GM12875 (cell line): ENCODE measurements around the gene SOAT1.

Experiments used
- H3K4me3 ChIP-seq: one replicate; pipeline ENCODE4 v1.5.1; 2011; ENCODE audit warnings: low read depth, low read length, control low read depth
- CTCF ChIP-seq: IDR thresholded peaks from 2 replicates; pipeline ENCODE4 v1.5.1; 2011; ENCODE audit warnings: low read depth, mild to moderate bottlenecking, control low read depth, inconsistent platforms, low read length, moderate library complexity, borderline replicate concordance; ENCODE audit not compliant: insufficient read depth

SOAT1 gene

GRCh38 chr1:179295164-179295755, 1.7 kb downstream of the SOAT1 start:
- TF ChIP-seq CTCF = no peak
- peak overlapping the region; percentile 93 for H3K4me3 ChIP-seq

GRCh38 chr1:179296356-179297104, 2.9 kb downstream of the SOAT1 start:
- H3K4me3 ChIP-seq = no peak overlapping the region
- TF ChIP-seq CTCF = no peak

- no peak for TF ChIP-seq CTCF
- no peak overlapping the region for H3K4me3 ChIP-seq
Measured at GRCh38 chr1:179297105-179297378, 3.4 kb downstream of the SOAT1 start.

DNA sequence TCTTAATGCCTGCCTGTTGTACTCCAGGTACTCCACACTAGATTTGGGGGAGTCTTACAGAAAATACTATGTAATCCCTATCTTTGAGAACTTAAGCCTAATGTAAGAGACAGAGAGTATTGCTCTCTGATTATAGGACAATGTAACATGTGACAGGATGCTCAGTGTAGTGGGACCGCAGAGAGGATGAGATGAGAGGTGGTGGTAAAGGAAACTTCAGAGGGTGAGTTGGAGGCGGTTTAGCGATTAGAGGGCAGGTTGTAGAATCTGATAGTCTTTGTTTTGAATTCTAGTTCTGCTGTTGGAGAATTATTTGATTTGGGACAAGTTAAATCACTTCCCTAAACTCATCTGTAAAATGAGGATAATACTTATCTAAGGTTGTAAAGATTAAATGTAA, 5.4 kb downstream of the SOAT1 start:
- H3K4me3 ChIP-seq = no peak overlapping the region
- no peak for TF ChIP-seq CTCF

- no peak for TF ChIP-seq CTCF
- H3K4me3 ChIP-seq = no peak overlapping the region
Measured at GRCh38 chr1:179300112-179300511, 6.5 kb downstream of the SOAT1 start.

DNA sequence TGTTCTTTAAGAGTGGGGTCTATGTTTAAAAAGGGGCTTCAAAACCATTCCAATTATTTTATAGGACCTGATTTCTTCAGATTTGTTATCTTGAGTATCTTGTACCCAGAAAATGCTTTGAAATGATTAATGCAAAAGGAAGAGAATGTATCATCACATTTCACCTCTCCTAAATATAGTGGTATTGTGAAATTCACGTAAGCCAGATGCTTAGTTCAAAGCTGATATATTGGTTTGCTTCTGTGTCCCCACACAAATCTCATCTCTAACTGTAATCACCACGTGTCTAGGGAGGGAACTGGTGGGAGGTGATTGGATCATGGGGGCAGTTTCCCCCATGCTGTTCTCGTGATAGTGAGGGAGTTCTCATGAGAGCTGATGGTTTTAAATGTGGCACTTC, 8.5 kb downstream of the SOAT1 start:
- TF ChIP-seq CTCF = no peak

GRCh38 chr1:179303200-179303785, 9.7 kb downstream of the SOAT1 start:
- no peak overlapping the region for H3K4me3 ChIP-seq
- TF ChIP-seq CTCF = no peak

More for the DNA sequence above, 8.5 kb downstream of the SOAT1 start:
- H3K4me3 ChIP-seq = no peak overlapping the region
